Right renal pelvis (tissue), 4 donors: Measurements from ENCODE around the gene CTIF. TPM values are rescaled to one million over a fixed set of nuclear protein-coding genes. Genes with fewer than 3 reads are reported as not detected.

Experiments used
- DNase-seq, 4 donors: peaks; one replicate each; pipeline ENCODE4 v3.0.0-alpha.2; 2013; ENCODE audit warnings: low read depth in 4 of 4, low spot score in 3 of 4, missing footprints in 1 of 4
- polyA plus RNA-seq, 4 donors: library from polyadenylated mRNA; unstranded; fragments of 120-200 nt; gene quantifications; one replicate each; pipeline ENCODE4 v1.2.1, GENCODE V29; 2013; ENCODE audit not compliant: insufficient read length in 4 of 4

Gene CTIF
- polyA plus RNA-seq, 4 donors, result 19.1 to 21.8 (median 21.7) TPM

DNA sequence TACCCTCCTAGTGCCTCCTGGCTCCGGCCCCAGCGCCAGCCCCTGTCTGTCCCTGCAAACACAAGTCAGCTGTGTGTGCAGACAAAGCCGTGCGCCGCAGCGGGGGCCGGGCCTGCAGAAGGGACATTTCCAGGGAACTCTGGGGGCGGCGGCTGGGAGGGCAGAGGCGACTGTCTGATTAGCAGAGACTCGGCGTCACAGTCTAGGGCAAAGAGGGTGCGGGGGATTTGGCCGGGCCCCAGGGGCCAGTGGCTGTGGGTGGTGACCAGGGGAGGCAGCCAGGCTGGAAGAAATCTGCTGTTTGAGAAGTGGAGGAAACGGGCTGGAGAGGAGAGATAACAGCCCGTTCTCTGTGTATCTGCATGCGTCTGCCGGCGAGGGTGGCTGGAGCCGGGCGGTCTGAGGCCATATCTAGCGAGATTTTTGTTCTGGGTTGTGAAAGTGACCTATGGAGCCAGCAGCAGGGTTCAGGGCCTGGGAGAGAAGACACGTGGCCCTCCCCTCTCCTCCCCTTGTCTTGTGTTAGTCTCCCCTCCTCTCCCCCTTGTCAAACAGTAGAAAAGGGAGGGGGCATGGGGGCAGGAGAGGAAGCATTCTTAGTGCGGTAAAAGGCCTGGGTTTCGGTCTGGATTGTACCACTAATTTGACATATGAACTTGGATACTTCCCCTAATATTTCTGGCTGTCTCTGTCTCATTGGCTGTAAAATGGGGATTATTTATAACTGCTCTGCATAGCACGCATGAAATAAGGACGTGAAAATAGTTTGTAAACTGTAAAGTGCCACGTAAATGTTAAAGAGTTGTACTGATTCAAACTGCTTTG, 242.5 kb downstream of the CTIF start:
- peak; percentile 68 to 79 (median 74) for DNase-seq

GRCh38 chr18:48781988-48782363, 243.1 kb downstream of the CTIF start:
- no peak for DNase-seq

DNA sequence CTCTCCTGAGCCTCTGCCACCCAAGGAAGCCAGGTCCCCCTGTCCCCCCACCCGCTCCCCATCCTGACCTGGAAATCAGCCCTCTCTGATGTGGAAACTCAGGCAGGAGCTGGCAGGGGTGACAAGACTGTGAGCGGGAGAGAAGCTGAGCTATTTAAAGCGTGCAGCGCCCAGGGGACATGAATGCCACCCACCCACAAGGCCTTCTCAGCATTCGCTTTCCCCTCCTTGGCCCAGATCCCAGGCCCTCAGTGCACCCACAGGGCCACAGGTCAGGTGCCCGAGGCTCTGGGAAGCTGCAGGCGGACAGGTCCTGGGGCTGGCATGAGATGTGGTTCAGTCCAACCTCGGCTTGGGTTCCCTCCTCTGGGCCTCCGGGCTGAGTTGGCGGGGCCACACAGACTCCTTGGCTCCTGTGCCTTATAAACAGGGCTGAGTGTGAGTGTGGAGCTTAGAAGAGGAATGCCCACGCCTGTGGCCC, 243.6 kb downstream of the CTIF start:
- no peak for DNase-seq

DNA sequence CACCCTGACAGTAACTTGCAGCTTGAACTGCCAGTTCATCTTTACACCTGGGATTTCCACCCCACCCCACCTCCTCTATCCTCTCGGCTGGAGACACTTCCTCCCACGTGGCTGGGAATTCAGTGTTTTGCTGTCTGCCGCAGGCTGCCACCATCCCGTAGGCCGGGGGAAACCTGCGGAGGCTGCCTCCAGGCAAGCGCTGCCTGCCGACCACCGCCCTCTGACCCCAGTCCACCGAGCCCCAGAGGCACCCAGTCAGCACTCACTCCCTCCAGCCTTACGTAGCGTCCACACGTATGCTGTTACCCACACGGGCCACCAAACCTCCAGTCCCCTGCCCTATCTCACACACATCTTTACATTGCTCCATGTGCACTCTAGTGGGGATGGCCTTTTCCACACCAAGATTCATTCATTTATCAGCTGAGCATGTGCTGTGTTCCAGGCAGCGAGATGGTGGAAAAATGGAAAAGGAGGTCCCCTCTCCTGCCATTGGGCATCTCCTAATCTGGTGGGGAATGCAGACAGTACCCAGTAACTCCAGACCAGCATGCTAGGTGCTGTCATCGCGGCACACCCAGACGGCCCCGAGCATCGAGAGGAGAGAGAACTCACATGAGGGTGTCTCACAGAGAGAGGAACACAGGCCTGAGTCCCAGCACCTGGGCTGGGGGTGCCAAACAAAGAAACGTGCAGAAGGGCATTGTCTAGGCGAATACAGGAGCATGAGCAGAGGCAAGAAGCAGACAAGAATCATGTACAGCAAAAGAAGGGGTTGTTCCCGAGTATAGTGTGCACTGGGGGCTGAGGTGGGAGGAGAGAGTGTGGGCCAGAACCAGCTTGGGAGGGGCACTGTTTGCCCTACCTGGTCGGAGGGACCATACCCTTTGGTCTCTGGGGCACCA, 245.0 kb downstream of the CTIF start:
- no peak for DNase-seq

- DNase-seq, result no peak
Measured at GRCh38 chr18:48784656-48785055, 245.8 kb downstream of the CTIF start.

- no peak for DNase-seq
Measured at GRCh38 chr18:48785091-48785614, 246.3 kb downstream of the CTIF start.

- no peak for DNase-seq
Measured at GRCh38 chr18:48785736-48786454, 247.1 kb downstream of the CTIF start.

GRCh38 chr18:48786455-48787202, 247.8 kb downstream of the CTIF start:
- DNase-seq, result no peak

DNA sequence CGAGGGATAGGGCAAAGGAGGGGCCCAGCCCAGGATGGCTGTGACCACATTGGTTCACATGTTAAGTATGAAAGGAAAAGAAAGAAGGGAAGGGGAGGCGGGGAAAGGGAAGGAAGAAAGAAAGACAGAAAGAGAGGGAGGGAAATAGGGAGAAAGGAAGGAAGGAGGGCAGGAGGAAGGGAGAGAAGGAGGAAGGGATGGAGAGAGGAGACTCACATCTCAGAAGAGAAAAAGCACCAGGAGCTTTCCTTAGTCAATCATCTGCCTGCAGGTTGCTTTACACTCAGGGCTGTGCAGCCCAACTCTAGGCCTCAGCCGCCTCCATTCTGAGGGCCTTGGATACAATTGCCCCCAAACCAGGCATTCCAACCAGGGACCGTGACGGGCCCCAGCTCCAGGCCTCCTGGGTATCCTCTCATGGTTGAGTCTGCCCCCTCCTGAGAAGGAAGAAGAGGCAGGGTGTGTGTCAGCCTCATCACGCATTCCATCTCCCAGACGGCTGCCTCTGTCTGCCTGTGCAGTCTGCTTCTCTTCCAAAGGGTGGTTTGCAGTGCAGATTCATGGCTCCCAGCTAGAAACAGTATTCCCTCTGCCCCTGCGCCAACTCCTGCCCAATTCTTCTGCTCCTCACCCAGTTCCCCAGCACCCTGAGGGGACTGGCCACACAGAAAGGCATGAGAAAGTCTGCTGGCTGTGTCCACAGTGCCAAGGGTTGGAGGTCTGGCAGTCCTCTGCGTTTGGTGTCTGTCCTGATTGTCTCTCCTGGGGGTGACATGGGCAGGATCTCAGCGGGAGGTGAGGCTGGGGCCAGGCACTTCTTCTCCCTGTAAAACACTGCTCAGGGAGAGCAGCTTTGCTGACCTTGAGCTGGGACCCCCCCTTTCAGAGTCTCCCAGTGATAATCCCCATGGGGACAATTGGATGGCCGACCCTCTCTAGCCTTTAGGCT, 248.6 kb downstream of the CTIF start:
- DNase-seq, result no peak

GRCh38 chr18:48788373-48788772, 249.5 kb downstream of the CTIF start:
- no peak for DNase-seq

DNA sequence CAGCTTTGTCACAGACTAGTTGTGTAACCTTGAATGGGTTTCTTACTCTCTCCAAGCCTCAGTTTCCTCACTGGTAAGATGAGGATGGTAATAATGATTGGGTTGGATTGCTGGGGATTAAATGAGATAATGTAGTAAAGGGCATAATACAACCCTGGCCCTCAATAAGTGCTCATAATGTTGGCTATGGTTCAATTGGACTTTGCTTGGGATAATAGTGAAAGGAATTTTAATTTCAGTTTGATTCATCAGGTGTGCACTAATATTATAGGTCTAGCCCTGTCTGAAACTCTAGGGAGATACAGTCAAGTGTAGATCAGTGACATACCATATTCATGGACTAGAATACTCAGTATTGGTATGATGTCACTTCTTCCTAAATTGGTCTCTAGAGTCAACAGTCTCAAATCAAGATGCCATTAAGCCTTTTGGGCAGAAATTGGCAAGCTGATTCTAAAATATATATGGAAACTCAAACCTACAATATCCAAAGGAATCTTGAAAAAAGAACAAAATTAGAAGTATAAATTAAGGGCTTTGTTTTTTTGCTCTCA, 250.5 kb downstream of the CTIF start:
- DNase-seq, result no peak

DNA sequence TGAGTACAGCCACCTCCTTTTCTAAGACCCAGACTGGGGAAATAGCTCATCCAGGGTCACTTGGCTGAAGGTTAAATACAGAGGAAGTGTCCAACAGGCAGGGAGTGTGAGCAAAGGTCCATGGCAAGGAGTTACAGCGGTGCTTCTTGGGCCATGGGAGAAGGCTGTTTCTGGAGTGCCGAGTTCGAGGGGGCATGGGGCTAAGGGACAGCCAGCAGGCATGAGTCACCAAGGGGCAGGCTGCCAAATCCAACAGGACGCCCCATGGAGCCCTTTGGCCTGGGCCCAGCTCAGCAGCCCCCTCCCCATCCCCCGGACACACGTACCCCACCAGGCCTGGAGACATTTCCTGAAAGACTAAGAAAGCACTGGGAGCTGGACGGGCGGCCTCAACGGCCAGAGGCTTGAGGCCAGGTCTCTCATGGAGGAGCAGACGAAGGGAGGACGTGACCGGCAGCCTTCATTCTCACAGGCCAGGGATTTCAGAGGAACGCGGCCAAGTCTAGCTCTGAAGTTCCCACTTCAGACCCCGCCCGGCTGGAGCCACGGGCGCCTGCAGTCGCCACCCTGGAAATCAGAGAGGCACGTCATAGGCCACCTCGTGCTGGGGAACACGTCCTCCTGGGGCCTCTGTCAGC, 251.5 kb downstream of the CTIF start:
- DNase-seq, result no peak

GRCh38 chr18:48790869-48791635, 252.2 kb downstream of the CTIF start:
- no peak for DNase-seq

- DNase-seq, result no peak
Measured at GRCh38 chr18:48791636-48792105, 252.8 kb downstream of the CTIF start.

DNA sequence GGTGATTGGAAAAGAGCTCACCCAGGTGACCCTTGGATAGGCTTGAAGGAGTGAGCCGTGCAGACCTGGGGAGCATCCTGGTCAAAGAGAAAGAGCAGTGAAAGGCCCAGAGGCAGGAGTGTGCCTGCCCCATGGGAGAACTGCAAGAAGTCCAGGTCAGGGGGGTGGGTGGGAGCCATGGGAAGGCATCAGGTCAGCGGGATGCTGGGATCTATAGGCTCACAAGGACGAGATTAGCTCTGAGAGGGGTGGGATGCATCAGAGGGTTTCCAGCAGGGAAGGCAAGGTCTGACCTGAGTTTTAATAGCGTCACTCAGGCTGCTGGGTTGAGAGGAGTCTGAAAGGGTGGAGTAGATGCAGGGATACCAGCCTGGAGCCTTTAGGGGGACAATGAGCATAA, 253.3 kb downstream of the CTIF start:
- no peak for DNase-seq

GRCh38 chr18:48792611-48793380, 254.0 kb downstream of the CTIF start:
- DNase-seq, result no peak
